NCI-H748 treated with DMSO at 0.1 percent for 48 hours (cell line): Measurements from ENCODE around the gene HAGHL.

Source experiments
- DNase-seq: peaks from one replicate; lab custom pipeline; 2025; lab: John Stamatoyannopoulos, UW

HAGHL gene

DNA sequence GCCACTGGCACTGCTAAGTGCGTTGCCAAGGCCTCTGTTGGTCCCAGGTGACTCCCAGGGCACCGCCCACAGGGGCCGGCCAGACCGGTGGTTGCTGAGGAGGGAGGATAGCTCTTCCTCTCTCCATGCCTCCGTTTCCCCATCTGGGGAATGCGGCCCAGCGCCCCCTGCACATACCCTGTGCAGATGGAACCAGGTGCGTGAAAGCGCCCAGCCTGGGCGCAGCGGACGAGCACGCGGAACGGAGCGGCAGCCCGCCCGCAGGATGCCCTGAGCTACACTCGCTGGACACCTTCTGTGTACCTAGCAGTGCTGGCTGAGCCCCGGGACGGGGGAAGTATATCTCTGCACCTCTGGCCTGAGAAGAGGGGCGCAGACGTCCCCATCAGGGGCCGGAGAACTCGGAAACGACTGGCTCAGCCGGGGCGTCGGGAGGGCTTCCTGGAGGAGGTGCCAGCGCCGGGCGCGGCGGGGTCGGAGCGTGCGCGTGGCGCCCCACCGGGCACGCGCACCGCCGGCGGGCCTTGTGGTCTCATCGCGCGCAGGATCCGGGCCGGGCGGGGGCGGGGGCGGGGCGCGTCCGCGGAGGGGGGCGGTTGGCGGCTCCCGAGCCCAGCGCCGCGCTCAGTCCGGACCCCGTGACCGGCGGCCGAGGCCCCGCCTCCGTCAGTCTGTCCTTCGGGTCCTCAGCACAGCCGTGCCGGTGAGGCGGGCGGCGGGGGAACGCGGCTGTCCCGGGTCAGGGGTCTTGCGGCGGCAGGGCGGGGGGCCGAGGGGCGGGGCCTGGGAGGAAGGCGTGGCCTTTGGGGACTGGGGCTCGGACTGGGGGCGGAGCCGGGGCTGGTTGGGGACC lies at the start of gene HAGHL, which contains the start of gene CCDC78:
Gene HAGHL (plus strand): TSS at position 669 of the 853 bp plus-strand sequence. CDS start 404 bp downstream, outside the sequence.
Gene CCDC78 (minus strand): TSS at position 6 of the 853 bp plus-strand sequence. CDS start 76 bp downstream, outside the sequence.
- no peak for DNase-seq

DNA sequence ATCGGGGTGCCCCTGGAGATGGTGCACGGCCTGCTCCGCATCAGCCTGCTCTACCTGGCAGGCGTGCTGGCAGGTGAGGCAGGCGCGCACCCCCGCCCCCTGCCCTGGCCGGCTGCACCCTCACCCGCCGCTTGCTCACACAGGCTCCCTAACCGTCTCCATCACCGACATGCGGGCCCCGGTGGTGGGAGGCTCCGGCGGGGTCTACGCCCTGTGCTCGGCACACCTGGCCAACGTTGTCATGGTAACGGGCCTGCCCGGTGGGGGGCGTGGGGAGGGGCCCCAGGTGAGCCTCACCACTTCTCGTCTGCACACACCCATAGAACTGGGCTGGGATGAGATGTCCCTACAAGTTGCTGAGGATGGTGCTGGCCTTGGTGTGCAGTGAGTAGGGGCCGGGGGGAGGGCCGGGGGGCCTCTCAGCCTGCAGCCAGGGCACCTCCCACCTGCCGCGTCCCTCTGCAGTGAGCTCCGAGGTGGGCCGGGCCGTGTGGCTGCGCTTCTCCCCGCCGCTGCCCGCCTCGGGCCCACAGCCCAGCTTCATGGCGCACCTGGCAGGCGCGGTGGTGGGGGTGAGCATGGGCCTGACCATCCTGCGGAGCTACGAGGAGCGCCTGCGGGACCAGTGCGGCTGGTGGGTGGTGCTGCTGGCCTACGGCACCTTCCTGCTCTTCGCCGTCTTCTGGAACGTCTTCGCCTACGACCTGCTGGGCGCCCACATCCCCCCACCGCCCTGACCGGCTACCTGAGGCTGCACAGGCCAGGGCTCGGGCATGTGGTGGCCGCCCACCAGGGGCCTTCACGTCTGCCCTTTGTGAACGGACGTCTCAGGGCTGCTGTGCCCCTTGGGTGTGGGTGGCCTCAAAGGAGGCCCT lies 49.4 kb upstream of the HAGHL start:
- DNase-seq: no peak

GRCh38 chr16:678209-678857 lies 48.6 kb upstream of the HAGHL start:
- DNase-seq: no peak

DNA sequence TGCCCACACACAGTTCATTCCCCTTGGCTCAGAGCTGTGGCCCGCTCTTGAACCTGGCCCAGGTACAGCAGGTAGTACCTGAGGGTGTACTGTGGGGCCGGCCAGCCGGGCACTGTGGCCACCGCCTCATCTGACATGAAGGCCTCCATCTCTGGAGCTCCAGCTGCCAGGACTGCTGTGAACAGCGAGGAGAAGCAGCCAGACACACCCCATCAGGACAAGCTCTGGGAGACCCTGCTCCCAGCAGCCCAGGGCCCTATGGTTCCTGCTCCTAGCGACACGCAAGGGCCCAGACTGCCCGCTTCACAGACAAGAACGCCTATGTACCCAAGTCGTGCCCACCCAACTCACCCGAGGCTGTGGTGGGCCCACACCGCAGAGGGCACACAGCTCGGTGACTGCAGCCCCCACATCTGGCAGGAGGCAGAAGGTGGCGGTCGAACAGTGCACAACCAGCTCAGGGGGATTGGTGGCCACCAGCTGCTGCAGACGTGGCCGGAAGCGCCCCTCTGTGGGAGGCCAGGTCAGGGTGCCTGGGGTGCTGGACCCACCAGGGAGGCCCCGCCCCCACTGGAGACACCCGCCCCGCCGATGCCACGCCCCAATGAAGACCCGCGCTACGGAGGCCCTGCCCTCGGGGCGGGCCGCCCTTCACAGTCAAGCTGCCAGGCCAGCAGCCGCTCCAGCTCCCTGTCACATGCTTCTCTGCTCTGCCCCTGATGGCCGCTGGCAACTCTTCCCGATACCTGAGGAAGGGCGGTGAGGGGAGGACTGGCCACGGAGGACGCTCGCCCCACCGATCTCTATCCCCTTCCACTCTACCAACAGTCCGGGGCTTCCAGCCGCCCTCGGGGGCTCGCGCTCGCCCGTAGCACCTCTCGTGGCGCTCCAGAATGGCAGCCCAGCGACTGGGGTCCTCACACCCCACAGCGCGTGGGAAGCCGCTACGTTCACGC lies 47.8 kb upstream of the HAGHL start:
- peak; percentile 47 for DNase-seq

DNA sequence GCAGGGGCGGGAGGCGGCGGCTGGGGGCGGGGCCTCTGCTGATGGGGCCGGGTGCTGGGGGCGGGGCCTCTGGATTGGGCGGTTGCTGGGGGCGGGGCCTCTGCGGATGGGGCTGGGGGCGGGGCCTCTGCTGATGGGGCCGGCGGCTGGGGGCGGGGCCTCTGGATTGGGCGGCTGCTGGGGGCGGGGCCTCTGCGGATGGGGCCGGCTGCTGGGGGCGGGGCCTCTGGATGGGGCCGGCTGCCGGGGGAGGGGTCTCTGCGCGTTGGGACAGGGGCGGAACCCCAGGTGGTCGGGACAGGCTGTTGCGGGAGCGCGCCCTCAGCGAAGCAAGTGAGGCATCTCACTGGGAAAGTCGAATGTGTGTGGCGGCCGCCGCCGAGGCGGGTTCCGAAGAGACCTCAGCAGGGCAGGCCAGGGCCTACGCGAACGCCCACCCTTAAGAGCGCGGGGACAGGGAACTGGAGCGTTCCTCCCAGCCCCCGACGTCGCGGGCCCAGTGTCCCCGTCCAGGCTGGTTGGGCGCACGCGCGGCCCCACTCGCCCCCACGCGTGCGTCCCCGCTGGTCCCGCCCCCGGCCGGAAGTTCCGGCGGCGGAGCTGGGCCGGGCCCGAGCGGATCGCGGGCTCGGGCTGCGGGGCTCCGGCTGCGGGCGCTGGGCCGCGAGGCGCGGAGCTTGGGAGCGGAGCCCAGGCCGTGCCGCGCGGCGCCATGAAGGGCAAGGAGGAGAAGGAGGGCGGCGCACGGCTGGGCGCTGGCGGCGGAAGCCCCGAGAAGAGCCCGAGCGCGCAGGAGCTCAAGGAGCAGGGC lies 46.9 kb upstream of the HAGHL start, which contains the start of gene STUB1:
Gene STUB1 (plus strand): TSS at position 597 of the 811 bp plus-strand sequence. CDS start 116 bp downstream, at position 713.
- DNase-seq: peak; percentile 46

DNA sequence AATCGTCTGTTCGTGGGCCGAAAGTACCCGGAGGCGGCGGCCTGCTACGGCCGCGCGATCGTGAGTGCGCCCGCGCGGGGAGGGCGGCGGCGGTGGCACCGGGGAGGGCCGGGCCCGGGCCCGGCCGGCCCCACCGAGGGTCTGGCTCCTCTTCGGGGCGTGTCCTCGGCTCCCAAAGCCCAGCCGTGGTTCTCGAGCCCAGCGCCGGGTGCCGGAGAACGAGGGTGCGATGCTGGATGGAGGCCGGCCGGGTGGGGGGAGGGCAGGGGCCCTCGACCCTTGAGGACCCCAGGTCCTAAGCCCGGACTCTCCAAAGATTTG lies 46.3 kb upstream of the HAGHL start:
- no peak for DNase-seq

GRCh38 chr16:680967-681745 lies 45.8 kb upstream of the HAGHL start:
- DNase-seq: no peak

- DNase-seq: no peak
Observed at GRCh38 chr16:681746-682427, 45.0 kb upstream of the HAGHL start.

GRCh38 chr16:682493-683395 lies 44.2 kb upstream of the HAGHL start:
- no peak for DNase-seq

GRCh38 chr16:683396-684070 lies 43.4 kb upstream of the HAGHL start:
- no peak for DNase-seq

GRCh38 chr16:684071-684794 lies 42.7 kb upstream of the HAGHL start, which contains the start of gene JMJD8:
Gene JMJD8 (minus strand): TSS chr16:684334. CDS start chr16:684319, 15 bp downstream.
- DNase-seq: peak; percentile 72

DNA sequence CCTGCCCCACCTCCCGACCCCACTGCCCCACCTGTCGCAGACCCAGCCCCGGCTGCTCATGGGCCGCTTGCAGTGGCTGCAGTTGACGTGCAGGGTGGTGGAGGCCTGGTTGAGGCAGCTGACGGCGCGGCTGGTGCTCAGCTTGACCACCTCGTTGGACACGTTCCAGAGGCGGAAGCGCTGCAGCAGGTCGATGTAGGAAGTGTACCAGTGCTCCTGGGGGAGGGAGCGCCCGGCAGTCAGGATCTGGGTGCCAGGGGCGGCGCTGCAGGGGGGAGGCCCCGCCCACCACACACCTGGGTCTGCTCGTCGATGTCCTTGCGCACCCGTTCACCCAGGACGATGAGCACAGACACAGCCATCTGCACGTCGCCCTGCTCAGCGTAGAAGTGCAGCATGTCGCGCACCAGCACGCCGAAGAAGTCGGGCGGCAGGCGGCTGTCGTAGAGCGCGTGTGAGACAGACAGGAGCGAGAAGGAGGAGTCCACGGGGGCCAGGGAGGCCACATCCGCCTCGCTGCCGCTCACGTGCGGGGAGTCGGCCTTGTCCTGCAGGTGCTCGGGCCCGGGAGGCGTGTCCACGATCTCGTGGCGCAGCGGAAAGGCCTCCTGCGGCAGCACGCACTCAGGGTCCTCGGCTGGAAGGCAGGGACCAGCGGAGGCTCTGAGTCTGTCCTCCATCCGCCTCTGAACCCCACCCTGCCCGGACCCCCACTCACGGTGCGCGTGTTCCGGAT lies 41.8 kb upstream of the HAGHL start:
- DNase-seq: no peak

DNA sequence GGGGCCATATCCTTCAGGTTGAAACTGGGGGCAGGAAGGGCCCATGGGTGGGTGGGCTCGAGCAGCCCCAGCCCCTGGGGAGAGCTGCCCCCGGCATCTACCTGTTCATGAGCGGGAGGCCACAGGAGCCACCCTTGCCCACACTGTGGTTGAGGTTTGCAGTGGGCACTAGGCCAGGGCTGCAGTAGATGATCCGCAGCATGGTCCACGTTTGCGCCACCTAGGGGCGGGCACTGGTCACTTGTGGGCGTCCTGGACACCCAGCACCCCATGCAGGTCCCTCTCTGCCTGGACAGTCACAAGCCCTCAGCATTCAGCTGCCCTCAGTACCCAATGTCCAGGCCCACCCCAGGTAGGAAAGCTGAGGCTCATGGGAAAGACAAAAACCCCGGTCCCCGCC lies 40.9 kb upstream of the HAGHL start:
- DNase-seq: peak; percentile 4

- DNase-seq: no peak
Observed at GRCh38 chr16:686459-687260, 40.2 kb upstream of the HAGHL start.

DNA sequence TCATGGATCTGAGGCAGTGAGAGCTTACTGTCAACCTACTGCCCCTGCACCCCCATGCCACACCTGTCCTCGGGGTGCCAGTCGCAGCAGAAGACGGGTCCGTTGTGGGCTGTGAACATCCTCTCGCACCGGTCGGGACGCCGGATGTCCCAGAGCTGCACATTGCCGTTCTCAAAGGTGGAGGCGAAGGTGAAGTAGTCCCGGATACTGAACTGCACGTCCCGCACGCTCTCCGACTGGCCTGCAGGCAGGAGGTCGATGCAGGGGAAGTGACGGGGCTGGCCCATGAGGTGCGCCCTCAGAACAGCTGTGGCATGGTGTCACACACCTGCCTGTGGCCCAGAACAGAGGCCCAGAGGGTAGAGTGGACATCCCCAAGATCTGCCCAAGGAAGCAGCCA lies 39.4 kb upstream of the HAGHL start:
- no peak for DNase-seq
